ENCODE measurements around the gene NRSN2.
"Not testable (repeated sequence)": the region's sequence is repeated elsewhere in the genome, so short reads cannot be mapped to it uniquely, and the experiment has no call there.

NRSN2 gene

DNA sequence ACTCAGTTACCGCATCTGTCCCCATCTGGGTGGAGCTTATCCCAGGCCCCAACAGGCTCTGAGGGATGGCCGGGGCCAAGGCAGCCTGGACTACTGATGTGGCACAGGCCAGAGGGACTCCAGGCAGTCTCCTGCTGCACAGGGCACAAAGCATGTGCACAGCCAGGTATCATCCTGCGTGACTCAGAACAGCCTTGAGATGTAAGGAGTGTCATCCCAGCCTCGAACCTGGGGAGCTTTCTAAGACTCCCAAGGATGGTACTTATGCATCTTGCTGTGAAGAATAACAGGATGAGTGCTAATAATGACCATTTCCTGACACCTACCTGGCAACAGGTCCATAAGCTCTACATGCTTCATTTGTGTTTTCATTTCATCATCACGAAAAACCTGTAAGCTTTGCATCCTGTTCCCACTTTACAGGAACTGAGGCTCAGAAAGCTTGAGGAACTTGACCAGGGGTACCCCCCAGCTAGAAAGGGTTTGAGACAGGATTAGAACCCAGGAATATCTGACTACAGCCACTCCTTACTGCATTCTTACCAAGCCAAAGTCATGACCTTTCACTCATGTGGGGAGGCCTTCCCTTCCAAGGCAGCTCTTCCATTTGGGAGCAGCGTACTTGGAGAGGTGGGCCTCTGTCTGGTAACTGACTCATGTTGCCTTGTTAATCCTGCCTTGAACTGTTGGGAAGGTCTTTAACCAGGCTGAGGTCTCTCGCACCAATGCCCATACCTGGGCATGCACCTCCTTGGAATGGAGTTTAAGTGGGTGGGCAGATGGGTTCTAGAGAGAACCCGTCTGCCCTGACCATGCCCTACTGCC is 35.6 kb downstream of the NRSN2 start:
- ChIA-PET POLR2A (interaction anchor here (0.7 to 0.9 kb wide), 3 partner anchors 16 to 50 kb away, joined by 3 read pairs; no protein-coding TSS in a partner anchor), CTCF (interaction anchor here (1.1 to 1.6 kb wide), 6 partner anchors 9 to 112 kb away, joined by 3 to 5 read pairs (median 4); no protein-coding TSS in a partner anchor)
- no peak for DNase-seq
- H3K4me3 ChIP-seq (ENCODE audit: control insufficient read depth in 1 of 7, extremely low read depth in 1 of 7, insufficient read depth in 4 of 7, low read depth in 2 of 7, low read length in 6 of 7) = peak overlapping the region in 6 of 7 experiments; percentile 42 to 86 (median 75)
- H3K9me3 ChIP-seq (ENCODE audit: control extremely low read depth in 1 of 5, control insufficient read depth in 4 of 5, insufficient read depth in 2 of 5, low read depth in 1 of 5, low read length in 4 of 5) = no peaks in the 10 kb centered on the region
- H3K27me3 ChIP-seq (replicated peaks in 2 of 5; ENCODE audit: control insufficient read depth in 4 of 5, insufficient read depth in 5 of 5, low read length in 4 of 5) = no peaks in the 10 kb centered on the region
- peaks cover 0 to 15% (median 9%) of the 10 kb centered on the region in 4 experiments for H3K4me1 ChIP-seq (ENCODE audit: control extremely low read depth in 1 of 4, control insufficient read depth in 4 of 4, insufficient read depth in 4 of 4, low read length in 3 of 4)
- WGBS (ENCODE audit: insufficient coverage) = 75% methylated on average over 6 of the region's 8 CpGs
- H3K36me3 ChIP-seq (ENCODE audit: control insufficient read depth in 4 of 4, insufficient read depth in 4 of 4, low read length in 3 of 4) = peaks cover 0 to 6% (median under 1%) of the 10 kb centered on the region in 4 experiments
- H3K27ac ChIP-seq (ENCODE audit: insufficient read depth in 1 of 2, low read depth in 1 of 2, low read length in 2 of 2, poor library complexity in 1 of 2, severe bottlenecking in 2 of 2) = no peak overlapping the region

DNA sequence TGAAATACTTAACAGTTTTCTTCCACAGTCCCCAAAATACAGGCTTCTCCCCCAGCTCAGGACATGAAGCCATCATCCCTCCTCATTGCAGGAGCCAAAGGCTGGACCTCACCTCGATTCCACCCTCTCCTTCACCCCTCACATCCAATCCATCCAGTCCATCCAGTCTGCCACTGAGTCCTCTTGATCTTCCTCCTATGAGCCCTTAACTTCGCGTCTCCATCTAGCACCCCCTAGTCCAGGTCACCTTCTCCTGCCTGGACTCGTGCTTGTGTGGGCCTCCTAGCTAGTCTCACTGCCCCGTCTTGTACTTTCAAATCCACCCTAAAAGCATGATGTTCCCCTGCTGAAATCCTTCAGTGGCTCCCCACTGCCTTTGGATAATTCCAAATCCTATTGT is 37.0 kb downstream of the NRSN2 start:
- Histone ChIP-seq H3K9me3 (ENCODE audit: control extremely low read depth in 1 of 5, control insufficient read depth in 4 of 5, insufficient read depth in 2 of 5, low read depth in 1 of 5, low read length in 4 of 5) (no peaks in the 10 kb centered on the region), H3K27ac (ENCODE audit: insufficient read depth in 1 of 2, low read depth in 1 of 2, low read length in 2 of 2, poor library complexity in 1 of 2, severe bottlenecking in 2 of 2) (no peak overlapping the region), H3K36me3 (ENCODE audit: control insufficient read depth in 4 of 4, insufficient read depth in 4 of 4, low read length in 3 of 4) (peaks cover 2 to 20% (median 10%) of the 10 kb centered on the region in 4 experiments), H3K4me3 (ENCODE audit: control insufficient read depth in 1 of 7, extremely low read depth in 1 of 7, insufficient read depth in 4 of 7, low read depth in 2 of 7, low read length in 6 of 7) (no peak overlapping the region), H3K4me1 (ENCODE audit: control extremely low read depth in 1 of 4, control insufficient read depth in 4 of 4, insufficient read depth in 4 of 4, low read length in 3 of 4) (peaks cover 0 to 15% (median 9%) of the 10 kb centered on the region in 4 experiments), H3K27me3 (replicated peaks in 2 of 5; ENCODE audit: control insufficient read depth in 4 of 5, insufficient read depth in 5 of 5, low read length in 4 of 5) (no peaks in the 10 kb centered on the region)
- 86% methylated on average over 5 of the region's 5 CpGs for WGBS (ENCODE audit: insufficient coverage)
- CTCF ChIA-PET = interaction anchor here (0.9 to 2.0 kb wide), 2 partner anchors 16 to 48 kb away, joined by 3 to 5 read pairs; no protein-coding TSS in a partner anchor
- DNase-seq = no peak
- POLR2A ChIA-PET = no interaction called here

DNA sequence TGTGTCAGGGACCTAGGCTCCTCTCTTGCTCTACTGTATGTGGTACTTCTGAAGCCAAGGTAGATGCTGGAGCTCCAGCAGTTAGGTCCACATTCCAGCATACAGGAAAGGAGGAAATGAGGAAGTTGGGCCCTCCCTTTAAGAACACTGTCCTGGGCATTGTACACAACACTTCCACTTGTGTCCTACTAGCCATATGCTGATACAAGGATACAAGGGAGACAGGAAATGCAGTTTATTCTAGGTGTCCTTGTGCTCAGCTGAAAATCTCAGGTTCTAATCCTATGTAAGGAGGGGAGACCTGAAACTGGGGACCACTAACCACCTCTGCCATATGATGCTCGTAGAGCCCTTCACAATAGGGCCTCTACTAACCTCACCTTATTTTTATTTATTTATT is 37.8 kb downstream of the NRSN2 start:
- ChIA-PET CTCF (interaction anchor here (0.9 to 2.0 kb wide), 2 partner anchors 15 to 47 kb away, joined by 3 to 5 read pairs; no protein-coding TSS in a partner anchor), POLR2A (no interaction called here)
- no peak for DNase-seq
- WGBS (ENCODE audit: insufficient coverage) = no CpG with 5 or more reads among the region's 1 CpG
- Histone ChIP-seq H3K4me1 (ENCODE audit: control extremely low read depth in 1 of 4, control insufficient read depth in 4 of 4, insufficient read depth in 4 of 4, low read length in 3 of 4) (peaks cover 0 to 14% (median 9%) of the 10 kb centered on the region in 4 experiments), H3K4me3 (ENCODE audit: control insufficient read depth in 1 of 7, extremely low read depth in 1 of 7, insufficient read depth in 4 of 7, low read depth in 2 of 7, low read length in 6 of 7) (no peak overlapping the region), H3K9me3 (ENCODE audit: control extremely low read depth in 1 of 5, control insufficient read depth in 4 of 5, insufficient read depth in 2 of 5, low read depth in 1 of 5, low read length in 4 of 5) (no peaks in the 10 kb centered on the region), H3K27me3 (replicated peaks in 2 of 5; ENCODE audit: control insufficient read depth in 4 of 5, insufficient read depth in 5 of 5, low read length in 4 of 5) (no peaks in the 10 kb centered on the region), H3K27ac (ENCODE audit: insufficient read depth in 1 of 2, low read depth in 1 of 2, low read length in 2 of 2, poor library complexity in 1 of 2, severe bottlenecking in 2 of 2) (no peak overlapping the region), H3K36me3 (ENCODE audit: control insufficient read depth in 4 of 4, insufficient read depth in 4 of 4, low read length in 3 of 4) (peaks cover 2 to 28% (median 17%) of the 10 kb centered on the region in 4 experiments)

DNA sequence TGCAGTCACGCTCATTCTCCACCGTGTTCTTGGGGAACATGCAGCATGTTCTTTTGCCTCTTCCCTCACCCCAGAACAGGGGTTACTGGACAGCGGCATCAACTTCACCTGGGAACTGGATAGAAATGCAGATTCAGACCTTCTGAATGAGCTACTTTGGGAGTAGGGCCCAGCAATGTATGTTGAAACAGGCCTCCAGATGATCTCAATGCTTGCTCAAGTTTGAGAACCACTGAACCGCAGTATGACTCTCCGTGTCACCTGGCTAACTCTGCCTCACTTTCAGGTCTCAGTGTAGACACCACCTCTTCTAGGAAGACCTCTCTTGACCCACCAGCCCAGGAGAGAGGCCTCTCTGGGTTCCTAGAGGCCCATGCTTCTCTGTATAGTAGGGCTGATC is 38.5 kb downstream of the NRSN2 start:
- no peaks in the 10 kb centered on the region for H3K9me3 ChIP-seq (ENCODE audit: control extremely low read depth in 1 of 5, control insufficient read depth in 4 of 5, insufficient read depth in 2 of 5, low read depth in 1 of 5, low read length in 4 of 5)
- 95% methylated on average over 4 of the region's 5 CpGs for whole genome bisulfite sequencing (ENCODE audit: insufficient coverage)
- H3K36me3 ChIP-seq (ENCODE audit: control insufficient read depth in 4 of 4, insufficient read depth in 4 of 4, low read length in 3 of 4) = peaks cover 2 to 33% (median 19%) of the 10 kb centered on the region in 4 experiments
- no peaks in the 10 kb centered on the region for H3K27me3 ChIP-seq (replicated peaks in 2 of 5; ENCODE audit: control insufficient read depth in 4 of 5, insufficient read depth in 5 of 5, low read length in 4 of 5)
- DNase-seq = no peak
- H3K4me1 ChIP-seq (ENCODE audit: control extremely low read depth in 1 of 4, control insufficient read depth in 4 of 4, insufficient read depth in 4 of 4, low read length in 3 of 4) = peaks cover 0 to 8% (median 8%) of the 10 kb centered on the region in 4 experiments
- ChIA-PET CTCF (interaction anchor here (2.0 kb wide), 1 partner anchor 14 kb away, joined by 5 read pairs; no protein-coding TSS in a partner anchor), POLR2A (no interaction called here)
- no peak overlapping the region for H3K27ac ChIP-seq (ENCODE audit: insufficient read depth in 1 of 2, low read depth in 1 of 2, low read length in 2 of 2, poor library complexity in 1 of 2, severe bottlenecking in 2 of 2)
- no peak overlapping the region for H3K4me3 ChIP-seq (ENCODE audit: control insufficient read depth in 1 of 7, extremely low read depth in 1 of 7, insufficient read depth in 4 of 7, low read depth in 2 of 7, low read length in 6 of 7)

DNA sequence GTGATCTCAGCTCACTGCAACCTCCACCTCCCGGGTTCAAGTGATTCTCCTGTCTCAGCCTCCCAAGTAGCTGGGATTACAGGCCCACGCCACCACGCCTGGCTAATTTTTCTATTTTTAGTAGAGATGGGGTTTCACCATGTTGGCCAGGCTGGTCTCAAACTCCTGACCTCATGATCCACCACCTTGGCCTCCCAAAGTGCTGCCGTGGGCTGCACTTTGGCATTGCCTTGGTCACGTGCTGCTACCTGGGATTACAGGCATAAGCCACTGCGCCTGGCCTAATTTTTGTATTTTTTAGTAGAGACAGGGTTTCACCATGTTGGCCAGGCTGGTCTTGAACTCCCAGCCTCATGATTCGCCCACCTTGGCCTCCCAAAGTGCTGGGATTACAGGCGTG is 39.7 kb downstream of the NRSN2 start:
- not testable (repeated sequence) for H3K27ac ChIP-seq (ENCODE audit: insufficient read depth in 1 of 2, low read depth in 1 of 2, low read length in 2 of 2, poor library complexity in 1 of 2, severe bottlenecking in 2 of 2); H3K4me1 ChIP-seq (ENCODE audit: control extremely low read depth in 1 of 4, control insufficient read depth in 4 of 4, insufficient read depth in 4 of 4, low read length in 3 of 4); DNase-seq; H3K9me3 ChIP-seq (ENCODE audit: control extremely low read depth in 1 of 5, control insufficient read depth in 4 of 5, insufficient read depth in 2 of 5, low read depth in 1 of 5, low read length in 4 of 5); H3K4me3 ChIP-seq (ENCODE audit: control insufficient read depth in 1 of 7, extremely low read depth in 1 of 7, insufficient read depth in 4 of 7, low read depth in 2 of 7, low read length in 6 of 7); H3K27me3 ChIP-seq (replicated peaks in 2 of 5; ENCODE audit: control insufficient read depth in 4 of 5, insufficient read depth in 5 of 5, low read length in 4 of 5)
- ChIA-PET CTCF (interaction anchor here (0.6 to 1.8 kb wide), 3 partner anchors 8 to 91 kb away, joined by 3 read pairs; no protein-coding TSS in a partner anchor), POLR2A (interaction anchor here (0.6 kb wide), 1 partner anchor 105 kb away, joined by 3 read pairs; no protein-coding TSS in a partner anchor)
- peaks cover 2 to 42% (median 24%) of the 10 kb centered on the region in 4 experiments for H3K36me3 ChIP-seq (ENCODE audit: control insufficient read depth in 4 of 4, insufficient read depth in 4 of 4, low read length in 3 of 4)
- 95% methylated on average over 6 of the region's 8 CpGs for WGBS (ENCODE audit: insufficient coverage)

DNA sequence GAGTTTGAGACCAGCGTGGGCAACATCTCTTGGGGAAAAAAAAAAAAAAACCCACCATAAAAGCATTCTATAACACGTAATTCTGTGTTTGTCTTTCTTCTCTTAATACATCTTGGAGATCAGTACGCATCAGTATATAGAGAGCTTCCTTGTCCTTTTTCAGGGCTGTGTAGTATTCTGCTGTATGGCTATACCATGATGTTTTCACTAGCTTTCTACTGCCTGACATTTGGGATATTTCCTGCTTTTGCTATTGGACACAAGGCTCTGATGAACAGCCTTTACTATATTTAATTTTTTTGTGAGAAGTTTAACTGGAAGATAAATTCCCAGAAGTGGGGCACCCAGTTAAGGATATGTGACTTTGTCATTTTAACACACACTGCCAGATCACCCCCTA is 40.6 kb downstream of the NRSN2 start:
- H3K36me3 ChIP-seq (ENCODE audit: control insufficient read depth in 4 of 4, insufficient read depth in 4 of 4, low read length in 3 of 4) = peaks cover 2 to 48% (median 29%) of the 10 kb centered on the region in 4 experiments
- POLR2A ChIA-PET = no interaction called here
- CTCF ChIA-PET = interaction anchor here (1.4 to 1.8 kb wide), 3 partner anchors 9 to 20 kb away, joined by 3 to 5 read pairs (median 3); no protein-coding TSS in a partner anchor

More for the DNA sequence above, 40.6 kb downstream of the NRSN2 start:
- 90% methylated on average over 2 of the region's 3 CpGs for WGBS (ENCODE audit: insufficient coverage)
- Histone ChIP-seq H3K27me3 (replicated peaks in 2 of 5; ENCODE audit: control insufficient read depth in 4 of 5, insufficient read depth in 5 of 5, low read length in 4 of 5) (no peaks in the 10 kb centered on the region), H3K27ac (ENCODE audit: insufficient read depth in 1 of 2, low read depth in 1 of 2, low read length in 2 of 2, poor library complexity in 1 of 2, severe bottlenecking in 2 of 2) (no peak overlapping the region), H3K4me1 (ENCODE audit: control extremely low read depth in 1 of 4, control insufficient read depth in 4 of 4, insufficient read depth in 4 of 4, low read length in 3 of 4) (peaks cover 0 to 1% (median 0%) of the 10 kb centered on the region in 4 experiments), H3K9me3 (ENCODE audit: control extremely low read depth in 1 of 5, control insufficient read depth in 4 of 5, insufficient read depth in 2 of 5, low read depth in 1 of 5, low read length in 4 of 5) (no peaks in the 10 kb centered on the region), H3K4me3 (ENCODE audit: control insufficient read depth in 1 of 7, extremely low read depth in 1 of 7, insufficient read depth in 4 of 7, low read depth in 2 of 7, low read length in 6 of 7) (no peak overlapping the region)
- DNase-seq = no peak

Data from common myeloid progenitor, CD34-positive (primary cell).